ENCODE measurements around the gene ATAD5.

ATAD5 gene

DNA sequence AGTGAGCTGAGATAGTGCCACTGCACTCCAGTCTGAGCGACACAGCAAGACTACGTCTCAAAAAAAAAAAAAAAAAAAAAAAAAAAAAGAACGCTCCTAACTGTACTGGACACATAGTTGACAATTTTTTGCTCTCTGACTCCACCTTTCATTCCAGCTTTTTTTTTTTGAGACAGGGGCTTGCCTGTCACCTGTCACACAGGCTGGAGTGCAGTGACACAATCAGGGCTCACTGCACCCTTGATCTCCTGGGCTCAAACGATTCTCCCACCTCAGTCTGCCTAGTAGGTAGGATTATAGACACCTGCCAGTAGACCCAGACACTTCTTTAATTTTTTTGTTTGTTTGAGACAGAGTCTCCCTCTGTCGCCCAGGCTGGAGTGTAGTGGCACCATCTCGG is 4.7 kb upstream of the ATAD5 start:
- Histone ChIP-seq H3K27ac (no peak overlapping the region), H3K27me3 (ENCODE audit: insufficient read depth, low read depth, severe bottlenecking) (no peaks in the 10 kb centered on the region), H3K36me3 (peaks cover 3% of the 10 kb centered on the region), H3K9me3 (ENCODE audit: severe bottlenecking) (no peaks in the 10 kb centered on the region), H3K4me3 (ENCODE audit: low read depth, low read length) (no peak overlapping the region)
- TF ChIP-seq, protein P1, sequence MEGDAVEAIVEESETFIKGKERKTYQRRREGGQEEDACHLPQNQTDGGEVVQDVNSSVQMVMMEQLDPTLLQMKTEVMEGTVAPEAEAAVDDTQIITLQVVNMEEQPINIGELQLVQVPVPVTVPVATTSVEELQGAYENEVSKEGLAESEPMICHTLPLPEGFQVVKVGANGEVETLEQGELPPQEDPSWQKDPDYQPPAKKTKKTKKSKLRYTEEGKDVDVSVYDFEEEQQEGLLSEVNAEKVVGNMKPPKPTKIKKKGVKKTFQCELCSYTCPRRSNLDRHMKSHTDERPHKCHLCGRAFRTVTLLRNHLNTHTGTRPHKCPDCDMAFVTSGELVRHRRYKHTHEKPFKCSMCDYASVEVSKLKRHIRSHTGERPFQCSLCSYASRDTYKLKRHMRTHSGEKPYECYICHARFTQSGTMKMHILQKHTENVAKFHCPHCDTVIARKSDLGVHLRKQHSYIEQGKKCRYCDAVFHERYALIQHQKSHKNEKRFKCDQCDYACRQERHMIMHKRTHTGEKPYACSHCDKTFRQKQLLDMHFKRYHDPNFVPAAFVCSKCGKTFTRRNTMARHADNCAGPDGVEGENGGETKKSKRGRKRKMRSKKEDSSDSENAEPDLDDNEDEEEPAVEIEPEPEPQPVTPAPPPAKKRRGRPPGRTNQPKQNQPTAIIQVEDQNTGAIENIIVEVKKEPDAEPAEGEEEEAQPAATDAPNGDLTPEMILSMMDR (IDR thresholded peaks at IDR 0.05; ENCODE audit: low read depth, low read length) = no peak
- no peak for DNase-seq

DNA sequence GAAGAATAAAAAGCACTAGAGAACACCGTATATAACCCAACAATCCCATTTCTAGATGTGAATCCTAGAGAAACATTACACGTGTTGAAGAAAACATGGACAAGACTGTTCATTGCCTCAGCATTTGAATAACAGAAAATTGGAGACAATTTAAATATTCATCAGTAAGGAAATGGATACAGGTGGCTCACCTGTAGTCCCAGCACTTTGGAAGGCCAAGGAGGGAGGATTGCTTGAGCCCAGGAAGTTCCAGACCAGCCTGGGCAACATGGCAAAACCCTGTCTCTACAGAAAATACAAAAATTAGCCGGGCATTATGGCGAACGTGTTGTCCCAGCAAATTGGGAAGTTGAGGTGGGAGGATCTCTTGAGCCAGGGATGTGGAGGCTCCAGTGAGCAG is 2.7 kb upstream of the ATAD5 start:
- no peak for DNase-seq
- TF ChIP-seq, protein P1 (IDR thresholded peaks at IDR 0.05; ENCODE audit: low read depth, low read length) = no peak

DNA sequence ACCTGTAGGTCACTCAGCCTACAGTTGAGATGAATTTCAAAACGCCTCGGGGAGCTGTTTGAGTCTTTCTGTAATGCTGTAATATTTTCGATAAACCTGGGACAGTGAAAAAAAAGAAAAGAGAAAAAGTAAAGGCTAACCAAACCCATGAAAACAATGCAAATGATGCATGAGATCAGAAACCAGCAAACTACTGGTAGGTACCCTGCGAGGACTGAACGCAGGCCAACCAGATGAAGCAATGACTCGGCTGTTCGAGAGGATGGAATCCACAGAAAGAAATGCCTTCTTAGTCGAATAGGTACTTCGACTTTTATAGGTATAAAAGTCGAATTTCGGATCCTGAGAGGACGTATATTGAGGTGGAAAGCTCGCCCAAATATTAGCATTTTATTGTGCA is 509 bp upstream of the ATAD5 start:
- Histone ChIP-seq H3K9me3 (ENCODE audit: severe bottlenecking) (no peaks in the 10 kb centered on the region), H3K4me3 (ENCODE audit: low read depth, low read length) (peak overlapping the region; percentile 87), H3K36me3 (peaks cover 26% of the 10 kb centered on the region), H3K27me3 (ENCODE audit: insufficient read depth, low read depth, severe bottlenecking) (no peaks in the 10 kb centered on the region), H3K27ac (peak overlapping the region; percentile 96)
- no peak for DNase-seq
- TF ChIP-seq, protein P1 (IDR thresholded peaks at IDR 0.05; ENCODE audit: low read depth, low read length) = no peak

More for the DNA sequence above, 2.7 kb upstream of the ATAD5 start:
- Histone ChIP-seq H3K27ac (no peak overlapping the region), H3K36me3 (peaks cover 7% of the 10 kb centered on the region), H3K4me3 (ENCODE audit: low read depth, low read length) (no peak overlapping the region), H3K9me3 (ENCODE audit: severe bottlenecking) (no peaks in the 10 kb centered on the region), H3K27me3 (ENCODE audit: insufficient read depth, low read depth, severe bottlenecking) (no peaks in the 10 kb centered on the region)

DNA sequence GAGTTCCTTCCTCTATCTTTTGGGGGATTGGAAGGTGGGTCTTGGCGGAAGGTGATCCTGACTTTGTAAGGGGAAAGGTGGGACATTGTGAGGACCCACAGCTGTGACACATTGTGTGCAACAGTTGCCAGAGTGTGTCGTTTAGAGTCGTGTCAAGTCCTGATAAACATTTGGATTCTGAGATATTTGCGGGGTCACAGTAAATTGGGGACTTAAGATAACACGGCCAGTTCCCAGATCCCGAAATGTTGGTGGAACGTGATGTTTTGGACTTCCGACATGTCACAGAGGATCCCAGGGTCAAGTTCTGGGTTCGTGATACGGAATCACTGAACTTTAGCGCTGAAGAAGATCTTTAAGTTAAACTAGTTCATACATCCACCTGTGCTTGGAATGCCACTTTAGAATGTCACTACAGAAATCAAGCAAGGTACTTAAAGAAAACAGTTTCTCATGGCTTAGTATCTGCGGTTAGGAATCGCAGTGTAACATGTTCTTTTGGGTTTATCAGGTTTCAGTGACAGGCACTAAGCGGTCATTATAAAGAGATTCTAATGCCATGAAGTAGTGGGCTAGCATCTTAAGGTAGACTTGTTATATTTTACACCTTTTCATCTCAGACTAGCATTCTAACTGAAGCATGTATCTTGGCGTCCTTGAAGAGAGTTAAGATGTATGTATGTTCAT is 815 bp downstream of the ATAD5 start:
- peaks cover 38% of the 10 kb centered on the region for H3K36me3 ChIP-seq
- peak overlapping the region; percentile 87 for H3K4me3 ChIP-seq (ENCODE audit: low read depth, low read length)
- TF ChIP-seq, protein P1 (IDR thresholded peaks at IDR 0.05; ENCODE audit: low read depth, low read length) = no peak
- no peak for DNase-seq
- H3K27ac ChIP-seq = peak overlapping the region; percentile 96
- no peaks in the 10 kb centered on the region for H3K27me3 ChIP-seq (ENCODE audit: insufficient read depth, low read depth, severe bottlenecking)
- H3K9me3 ChIP-seq (ENCODE audit: severe bottlenecking) = no peaks in the 10 kb centered on the region

DNA sequence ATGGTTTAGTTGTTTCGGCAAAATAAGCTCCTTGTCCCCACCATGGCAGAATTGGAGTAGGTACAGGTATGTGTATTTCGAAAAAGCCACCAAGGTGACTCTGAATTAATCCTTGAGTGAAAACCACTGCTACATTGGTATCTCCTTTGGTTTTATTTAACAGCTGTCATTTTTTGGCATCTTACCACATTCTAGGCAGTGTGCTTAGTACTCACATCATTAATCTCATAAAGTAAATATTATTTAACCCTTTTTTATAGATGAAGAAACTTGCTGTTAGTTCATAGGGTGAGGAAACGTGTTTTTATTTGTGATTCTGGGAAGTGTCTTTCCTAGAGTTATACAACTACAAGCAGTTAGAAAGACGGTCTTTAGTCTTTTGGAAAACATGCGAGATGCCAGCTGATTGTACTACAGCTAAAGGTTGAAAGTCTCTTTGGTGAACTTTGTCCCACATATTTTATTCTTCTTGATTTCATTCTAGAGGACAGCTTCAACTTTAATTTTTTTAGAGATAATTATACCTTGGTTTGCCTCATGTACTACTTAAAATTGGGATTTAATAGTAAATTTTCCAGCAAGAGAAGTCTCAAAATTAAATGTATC is 6.5 kb downstream of the ATAD5 start:
- Histone ChIP-seq H3K4me3 (ENCODE audit: low read depth, low read length) (no peak overlapping the region), H3K27ac (no peak overlapping the region), H3K36me3 (peaks cover 83% of the 10 kb centered on the region), H3K27me3 (ENCODE audit: insufficient read depth, low read depth, severe bottlenecking) (no peaks in the 10 kb centered on the region), H3K9me3 (ENCODE audit: severe bottlenecking) (no peaks in the 10 kb centered on the region)
- TF ChIP-seq, protein P1 (IDR thresholded peaks at IDR 0.05; ENCODE audit: low read depth, low read length) = no peak
- DNase-seq = no peak

Data from WERI-Rb-1 (cell line).